Endothelial cell of umbilical vein (primary cell): ENCODE measurements around the gene PRLR. TPM values are rescaled to one million over a fixed set of nuclear protein-coding genes. Genes with fewer than 3 reads are reported as not detected.

Experiments used
- BruUV-seq: library from RNA; stranded (reverse); fragments of 400-500 nt; replicated peaks from 2 replicates; lab custom pipeline; 2021; lab: Mats Ljungman, UMichigan
- CTCF ChIA-PET: fragments of 300-600, 350-600 bp; sonication (Branson Sonifier 250); formaldehyde crosslinking; loops from one replicate; lab custom pipeline; 2021; ENCODE audit warnings: antibody characterized with exemption, inconsistent platforms; lab: Charles Lee
- POLR2A ChIA-PET: fragments of 300-600, 350-600 bp; sonication (Branson Sonifier 250); formaldehyde crosslinking; loops from one replicate; lab custom pipeline; 2021; ENCODE audit warnings: antibody characterized with exemption, inconsistent platforms; lab: Charles Lee
- DNase-seq: peaks from one replicate; pipeline ENCODE4 v3.0.0-alpha.2; 2011; ENCODE audit warnings: low read depth, low spot score
- FAIRE-seq: peaks from 2 replicates; lab custom pipeline; 2011; peaks lifted over from hg19 to GRCh38; lab: Jason Lieb, UNC
- H2AFZ ChIP-seq: 2 replicates; pipeline ENCODE4 v1.6.0; 2012; ENCODE audit warnings: low read depth, low read length, control low read depth, inconsistent platforms
- H3K27ac ChIP-seq: 2 replicates; pipeline ENCODE4 v1.5.1; 2011; ENCODE audit warnings: low read depth, mild to moderate bottlenecking, control low read depth, low read length, moderate library complexity; ENCODE audit not compliant: insufficient read depth
- H3K27me3 ChIP-seq, 2 experiments: 2 replicates each; pipeline versions ENCODE4 v1.6.0 to v1.6.1; 2011; ENCODE audit warnings: low read length in 2 of 2, mixed read lengths in 1 of 2; ENCODE audit not compliant: control insufficient read depth in 2 of 2, insufficient read depth in 2 of 2
- H3K36me3 ChIP-seq, 2 experiments: 2 replicates in 1 of 2; 3 replicates in 1 of 2; pipeline ENCODE4 v1.5.1; 2011; ENCODE audit warnings: low read length in 2 of 2, mild to moderate bottlenecking in 1 of 2, moderate library complexity in 1 of 2; ENCODE audit not compliant: control insufficient read depth in 2 of 2, insufficient read depth in 2 of 2; ENCODE audit errors: extremely low read depth in 1 of 2
- H3K4me1 ChIP-seq: 3 replicates; pipeline ENCODE4 v1.5.1; 2011; ENCODE audit warnings: mild to moderate bottlenecking, low read length; ENCODE audit not compliant: control insufficient read depth, insufficient read depth; ENCODE audit errors: extremely low read depth
- H3K4me2 ChIP-seq: 2 replicates; pipeline ENCODE4 v1.6.1; 2011; ENCODE audit warnings: low read length, control low read depth, mixed read lengths; ENCODE audit not compliant: insufficient read depth
- H3K4me3 ChIP-seq, 3 experiments: fragments of 200-600 bp in 1 of 3; sonication (generic), shearing (Covaris generic) in 1 of 3; replicated peaks in 1 of 3; 2 replicates each; pipeline ENCODE4 v1.5.1; 2011 to 2016; ENCODE audit warnings: control low read depth in 3 of 3, low read length in 3 of 3, mild to moderate bottlenecking in 2 of 3, inconsistent platforms in 1 of 3, low read depth in 1 of 3, moderate library complexity in 1 of 3; ENCODE audit not compliant: insufficient read depth in 1 of 3
- H3K79me2 ChIP-seq: 2 replicates; pipeline ENCODE4 v1.6.0; 2012; ENCODE audit warnings: low read length, inconsistent platforms; ENCODE audit not compliant: control insufficient read depth, insufficient read depth
- H3K9ac ChIP-seq: replicated peaks from 2 replicates; pipeline ENCODE3; 2011; ENCODE audit warnings: low read length, control low read depth; ENCODE audit not compliant: insufficient read depth; ENCODE audit errors: extremely low read depth
- H3K9me1 ChIP-seq: replicated peaks from 3 replicates; pipeline ENCODE4 v1.6.0; 2011; ENCODE audit warnings: mild to moderate bottlenecking, low read length; ENCODE audit not compliant: control insufficient read depth, insufficient read depth; ENCODE audit errors: extremely low read depth
- H3K9me3 ChIP-seq: replicated peaks from 2 replicates; pipeline ENCODE4 v1.5.1; 2012; ENCODE audit warnings: low read length, inconsistent platforms; ENCODE audit not compliant: control insufficient read depth, insufficient read depth
- H4K20me1 ChIP-seq: replicated peaks from 2 replicates; pipeline ENCODE3; 2011; ENCODE audit warnings: mild to moderate bottlenecking, low read length; ENCODE audit not compliant: control insufficient read depth, insufficient read depth; ENCODE audit errors: extremely low read depth
- EZH2 ChIP-seq: IDR thresholded peaks from 2 replicates; pipeline ENCODE4 v1.6.1; 2012; ENCODE audit warnings: borderline replicate concordance, low read depth, mild to moderate bottlenecking, moderate library complexity, low read length, inconsistent platforms; ENCODE audit not compliant: severe bottlenecking
- POLR2A ChIP-seq: IDR thresholded peaks from 2 replicates; pipeline ENCODE4 v1.6.1; 2012; ENCODE audit warnings: low read depth, mild to moderate bottlenecking, control low read depth, low read length
- dilution Hi-C: fragments of 300-500 bp; cut with MboI; formaldehyde crosslinking; loops from one replicate; pipeline ENCODE4 v1.15.0; 2019; ENCODE audit warnings: low sequenced_read_pairs; ENCODE audit not compliant: extremely low pct_ligation_motif_present
- intact Hi-C: fragments of 100-400 bp; cut with micrococcal nuclease; formaldehyde crosslinking; loops from one replicate; pipeline ENCODE4 v1.10.0; 2022
- polyA plus RNA-seq, 4 experiments: library from polyadenylated mRNA; depleted of rRNA in 3 of 4; stranded (reverse) in 3 of 4; unstranded in 1 of 4; fragments of >200 nt; gene quantifications; 2 replicates each; pipeline versions ENCODE4 v1.2.1 to v1.2.3, GENCODE V29; 2011 to 2012; ENCODE audit warnings: missing spikeins in 1 of 4
- total RNA-seq: library from RNA; stranded (reverse); gene quantifications from 2 replicates; pipeline ENCODE4 v1.2.3, GENCODE V29; 2021
- TF ChIP-seq, protein P1 (sequence below): IDR thresholded peaks from 2 replicates; pipeline ENCODE4 v1.6.1; 2011; ENCODE audit not compliant: insufficient read depth, insufficient read length
- TF ChIP-seq, protein P2 (sequence below), 2 donors: IDR thresholded peaks; 1 replicate in 1 of 2; 2 replicates in 1 of 2; pipeline ENCODE4 v1.5.1; 2011; ENCODE audit warnings: low read length in 2 of 2, mild to moderate bottlenecking in 2 of 2, moderate library complexity in 2 of 2, control low read depth in 1 of 2, inconsistent platforms in 1 of 2, low read depth in 1 of 2; ENCODE audit not compliant: insufficient read depth in 1 of 2; ENCODE audit errors: extremely low read depth in 1 of 2

PRLR gene
- total and polyA plus RNA-seq, 2 donors (not counting 3 experiments of a cell fraction or from before 2014, with no cell fraction given), result not detected

DNA sequence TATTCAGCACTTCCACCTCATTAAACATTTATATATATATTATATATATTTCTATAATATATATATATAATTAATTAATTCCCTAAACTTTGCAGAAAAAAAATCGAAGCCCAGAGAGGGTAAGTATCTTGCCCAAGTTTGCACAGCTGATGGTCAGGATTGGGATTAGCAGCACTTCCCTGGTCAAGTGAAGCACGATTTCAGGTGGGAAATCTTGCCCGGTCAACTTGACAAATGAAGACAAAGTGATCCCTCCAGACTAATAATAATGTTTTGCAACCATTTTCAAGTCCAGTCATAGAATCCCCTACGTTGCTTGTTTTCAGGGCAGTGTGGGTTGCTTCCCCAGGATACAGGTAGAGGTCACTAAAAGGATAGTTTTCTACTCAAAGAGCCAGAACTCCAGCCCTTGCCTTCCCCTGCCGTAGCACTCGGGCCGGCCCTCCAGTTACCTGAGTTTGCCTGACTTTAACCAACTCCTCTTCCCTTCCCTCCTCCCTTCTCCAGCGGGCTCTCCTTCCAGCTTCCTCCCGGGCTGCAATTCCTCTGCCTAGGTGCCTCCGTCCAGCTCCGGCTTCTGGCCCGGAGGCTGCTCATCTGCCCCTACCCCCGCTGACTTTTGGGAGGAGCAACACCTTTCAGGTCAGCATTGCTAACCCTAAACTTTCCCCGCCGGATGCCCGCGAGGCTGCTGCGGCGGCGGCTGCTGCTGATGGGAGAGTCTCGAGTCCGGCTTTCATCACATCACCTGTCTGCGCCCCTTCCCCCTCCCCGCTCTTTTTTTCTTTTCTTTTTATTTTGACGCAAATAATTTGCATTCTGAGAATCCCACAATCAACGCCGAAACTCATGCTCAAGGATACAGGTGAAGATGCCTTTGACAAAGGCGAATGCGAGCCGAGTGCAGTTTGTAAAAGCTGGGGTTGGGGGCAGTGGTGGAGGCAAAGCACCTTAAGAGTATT, 930 bp downstream of the PRLR start:
- H3K9ac ChIP-seq, result no peak overlapping the region
- H3K4me3 ChIP-seq, result no peak overlapping the region
- peaks cover 21 to 29% of the 10 kb centered on the region in 2 experiments for H3K27me3 ChIP-seq
- FAIRE-seq (no peak), DNase-seq (no peak)
- ChIA-PET POLR2A (no interaction called here), CTCF (no interaction called here)
- no peak overlapping the region for H2AFZ ChIP-seq
- H3K27ac ChIP-seq, result no peak overlapping the region
- TF ChIP-seq, protein P1, sequence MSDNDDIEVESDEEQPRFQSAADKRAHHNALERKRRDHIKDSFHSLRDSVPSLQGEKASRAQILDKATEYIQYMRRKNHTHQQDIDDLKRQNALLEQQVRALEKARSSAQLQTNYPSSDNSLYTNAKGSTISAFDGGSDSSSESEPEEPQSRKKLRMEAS, result no peak
- no peak for TF ChIP-seq POLR2A
- TF ChIP-seq EZH2, result peak; percentile 55
- no peaks in the 10 kb centered on the region for H3K9me3 ChIP-seq
- H3K4me2 ChIP-seq, result no peak overlapping the region
- H3K4me1 ChIP-seq, result no peaks in the 10 kb centered on the region
- BruUV-seq, result no TSS peak
- dilution Hi-C loops, result no loop called here
- no peaks in the 10 kb centered on the region for H3K36me3 ChIP-seq
- H3K9me1 ChIP-seq, result no peaks in the 10 kb centered on the region
- intact Hi-C loops, result no loop called here
- H3K79me2 ChIP-seq, result no peaks in the 10 kb centered on the region
- no peaks in the 10 kb centered on the region for H4K20me1 ChIP-seq

DNA sequence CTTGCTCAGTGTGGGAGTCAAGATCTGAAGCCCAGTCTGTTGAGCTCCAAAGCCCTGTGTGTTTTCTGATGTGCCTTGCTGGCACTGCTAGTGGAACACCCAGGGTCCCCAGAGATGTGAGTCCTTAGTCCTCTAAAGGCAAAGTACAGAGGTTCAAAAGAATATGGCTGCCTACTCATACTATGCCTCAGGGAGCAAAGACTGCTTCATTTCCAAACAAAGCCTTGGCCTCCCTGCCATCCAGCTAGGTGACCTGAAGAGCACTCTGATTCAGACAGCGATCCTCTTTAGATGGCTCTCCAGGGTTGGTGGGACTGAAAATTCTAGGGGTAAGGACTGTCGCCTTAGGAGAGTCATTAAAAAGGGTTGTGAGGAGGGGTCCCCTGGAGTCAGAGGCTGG, 2.0 kb downstream of the PRLR start:
- Histone ChIP-seq H3K4me3 (no peak overlapping the region), H3K9me3 (no peaks in the 10 kb centered on the region), H2AFZ (no peak overlapping the region), H4K20me1 (no peaks in the 10 kb centered on the region), H3K9me1 (no peaks in the 10 kb centered on the region), H3K79me2 (no peaks in the 10 kb centered on the region), H3K27ac (no peak overlapping the region), H3K4me2 (no peak overlapping the region), H3K9ac (no peak overlapping the region), H3K4me1 (no peaks in the 10 kb centered on the region), H3K36me3 (no peaks in the 10 kb centered on the region), H3K27me3 (peaks cover 21 to 29% of the 10 kb centered on the region in 2 experiments)
- no TSS peak for BruUV-seq
- dilution Hi-C loops (no loop called here), intact Hi-C loops (no loop called here)
- CTCF ChIA-PET, result no interaction called here
- FAIRE-seq, result no peak
- no peak for DNase-seq
- TF ChIP-seq, protein P2, sequence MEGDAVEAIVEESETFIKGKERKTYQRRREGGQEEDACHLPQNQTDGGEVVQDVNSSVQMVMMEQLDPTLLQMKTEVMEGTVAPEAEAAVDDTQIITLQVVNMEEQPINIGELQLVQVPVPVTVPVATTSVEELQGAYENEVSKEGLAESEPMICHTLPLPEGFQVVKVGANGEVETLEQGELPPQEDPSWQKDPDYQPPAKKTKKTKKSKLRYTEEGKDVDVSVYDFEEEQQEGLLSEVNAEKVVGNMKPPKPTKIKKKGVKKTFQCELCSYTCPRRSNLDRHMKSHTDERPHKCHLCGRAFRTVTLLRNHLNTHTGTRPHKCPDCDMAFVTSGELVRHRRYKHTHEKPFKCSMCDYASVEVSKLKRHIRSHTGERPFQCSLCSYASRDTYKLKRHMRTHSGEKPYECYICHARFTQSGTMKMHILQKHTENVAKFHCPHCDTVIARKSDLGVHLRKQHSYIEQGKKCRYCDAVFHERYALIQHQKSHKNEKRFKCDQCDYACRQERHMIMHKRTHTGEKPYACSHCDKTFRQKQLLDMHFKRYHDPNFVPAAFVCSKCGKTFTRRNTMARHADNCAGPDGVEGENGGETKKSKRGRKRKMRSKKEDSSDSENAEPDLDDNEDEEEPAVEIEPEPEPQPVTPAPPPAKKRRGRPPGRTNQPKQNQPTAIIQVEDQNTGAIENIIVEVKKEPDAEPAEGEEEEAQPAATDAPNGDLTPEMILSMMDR (IDR thresholded peaks at IDR 0.05; ENCODE audit: extremely low read depth in 1 of 2, insufficient read depth in 1 of 2, low read depth in 1 of 2, low read length in 2 of 2), result no peak
- POLR2A ChIA-PET, result no interaction called here
